Skeletal muscle cell (primary cell): Measurements from ENCODE around the gene FOXS1.
"Not testable (repeated sequence)": the region's sequence is repeated elsewhere in the genome, so short reads cannot be mapped to it uniquely, and the experiment has no call there.

ENCODE experiments used
- DNase-seq: peaks from one replicate; pipeline ENCODE4 v3.0.0-alpha.2; 2010; ENCODE audit warnings: low read depth
- H3K4me3 ChIP-seq: 2 replicates; pipeline ENCODE4 v1.5.1; 2011; ENCODE audit warnings: low read depth, mild to moderate bottlenecking, control low read depth, low read length, moderate library complexity

The FOXS1 gene

DNA sequence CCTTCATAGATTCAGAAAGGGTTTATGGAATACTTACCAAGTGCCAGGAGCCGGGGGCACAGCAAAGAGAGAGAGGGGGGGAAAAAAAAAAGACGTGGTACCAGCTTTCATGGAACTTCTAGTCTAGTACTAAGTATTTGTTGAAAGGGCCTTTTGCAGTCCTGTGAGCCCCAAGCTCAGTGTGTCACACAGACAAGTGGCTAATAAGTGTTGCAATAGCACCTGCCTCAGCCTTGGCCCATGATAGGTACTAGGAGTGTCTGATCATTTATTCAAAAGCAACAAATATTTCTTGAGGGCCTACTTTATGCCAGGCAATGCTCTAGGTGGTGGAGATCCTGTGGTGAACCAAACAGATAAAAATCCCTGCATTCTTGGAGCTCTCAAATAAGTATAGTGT, 18.3 kb downstream of the FOXS1 start:
- DNase-seq: no peak
- no peak overlapping the region for H3K4me3 ChIP-seq

DNA sequence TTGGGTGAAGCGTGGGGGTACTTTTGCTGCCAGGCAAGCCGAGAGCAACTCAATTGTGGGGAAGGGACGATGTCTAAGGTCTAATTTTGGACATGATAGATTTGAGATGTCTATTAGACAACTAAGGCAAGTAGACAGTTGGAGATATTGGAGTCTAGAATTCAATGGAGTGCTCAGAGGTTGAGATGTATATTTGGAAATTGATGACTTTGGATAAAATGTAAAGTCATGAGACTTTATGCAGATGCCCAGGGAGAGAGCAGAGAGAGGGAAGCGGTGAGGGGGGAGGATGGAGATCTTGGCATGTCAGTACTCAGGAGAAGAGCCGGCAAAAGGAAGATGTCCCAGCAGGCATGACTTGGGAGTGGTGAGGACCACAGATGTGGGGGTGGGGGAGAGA, 19.3 kb downstream of the FOXS1 start:
- no peak overlapping the region for H3K4me3 ChIP-seq

DNA sequence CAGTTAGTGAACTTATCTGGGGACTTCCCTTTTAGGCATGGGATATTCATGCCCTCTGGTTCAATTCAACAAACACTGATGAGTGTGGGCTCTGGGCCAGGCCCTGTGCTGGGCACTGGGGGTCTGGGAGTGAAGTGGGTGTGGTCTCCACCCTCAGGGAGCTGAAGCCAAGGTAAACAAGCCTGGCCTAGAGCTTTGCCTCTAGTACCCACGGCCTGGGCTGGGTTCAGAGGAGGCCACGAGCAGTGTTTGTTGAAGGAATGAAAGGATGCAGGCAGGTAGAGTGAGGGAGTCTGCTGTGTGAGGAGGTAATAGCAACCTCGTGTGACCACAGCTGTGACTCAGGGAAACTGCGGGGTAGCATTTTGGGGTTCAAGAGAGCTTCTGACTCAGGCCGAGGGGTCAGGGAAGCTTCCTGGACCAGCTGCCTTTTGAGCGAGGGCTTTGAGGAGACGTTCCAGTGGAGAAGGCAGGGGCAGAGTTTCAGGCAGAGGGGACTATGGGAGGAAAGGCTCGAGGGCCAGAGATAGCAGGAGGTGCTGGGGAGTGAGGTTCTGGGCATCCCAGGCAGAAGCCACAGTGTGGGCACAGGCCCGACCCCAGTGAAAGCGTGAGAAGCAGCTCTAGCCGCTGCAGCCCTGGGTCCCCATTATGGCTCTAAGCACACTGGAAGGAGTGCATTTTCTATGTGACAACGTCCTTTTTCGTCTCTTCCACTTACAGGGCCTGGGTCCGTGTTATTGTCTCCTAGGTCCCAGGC, 20.7 kb downstream of the FOXS1 start:
- H3K4me3 ChIP-seq: no peak overlapping the region
- DNase-seq: no peak

More for the DNA sequence above, 19.3 kb downstream of the FOXS1 start:
- no peak for DNase-seq

GRCh38 chr20:31824125-31824485, 21.3 kb downstream of the FOXS1 start:
- DNase-seq: no peak
- H3K4me3 ChIP-seq: no peak overlapping the region

DNA sequence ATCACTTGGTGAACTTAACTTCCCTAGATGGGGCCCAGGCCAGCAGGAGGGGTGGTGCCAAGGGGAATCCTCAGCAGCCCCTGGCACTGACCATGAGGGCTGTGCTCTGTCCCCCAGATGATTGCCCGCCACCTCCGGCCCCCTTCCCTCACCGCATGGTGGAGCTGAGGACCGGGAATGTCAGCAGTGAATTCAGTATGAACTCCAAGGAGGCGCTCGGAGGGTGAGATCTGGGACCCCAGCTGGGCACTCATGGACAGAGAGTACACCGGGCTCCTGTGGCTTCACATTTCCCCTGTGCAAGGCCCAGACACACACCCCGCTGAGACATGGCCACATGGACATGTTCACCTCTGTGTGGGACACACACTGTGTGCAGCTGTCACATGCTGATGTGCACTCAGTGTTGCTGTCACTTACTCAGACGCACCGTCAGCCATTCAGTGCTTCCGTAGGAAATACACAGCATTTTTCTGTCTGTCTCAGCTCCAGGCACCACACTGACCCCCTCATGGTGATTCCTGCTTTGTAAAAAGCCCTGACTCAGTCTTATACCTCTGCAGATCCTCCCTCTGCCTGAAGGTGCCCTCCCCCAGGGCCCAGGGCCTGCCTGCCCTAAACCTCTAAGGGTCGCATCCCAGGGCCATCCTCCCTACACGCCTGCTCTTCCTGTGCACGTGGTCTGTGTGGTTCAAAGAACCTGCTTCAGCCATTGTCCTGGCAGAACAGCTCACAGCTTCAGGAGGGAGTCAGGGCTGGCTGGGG, 21.9 kb downstream of the FOXS1 start:
- DNase-seq: no peak
- H3K4me3 ChIP-seq: no peak overlapping the region

DNA sequence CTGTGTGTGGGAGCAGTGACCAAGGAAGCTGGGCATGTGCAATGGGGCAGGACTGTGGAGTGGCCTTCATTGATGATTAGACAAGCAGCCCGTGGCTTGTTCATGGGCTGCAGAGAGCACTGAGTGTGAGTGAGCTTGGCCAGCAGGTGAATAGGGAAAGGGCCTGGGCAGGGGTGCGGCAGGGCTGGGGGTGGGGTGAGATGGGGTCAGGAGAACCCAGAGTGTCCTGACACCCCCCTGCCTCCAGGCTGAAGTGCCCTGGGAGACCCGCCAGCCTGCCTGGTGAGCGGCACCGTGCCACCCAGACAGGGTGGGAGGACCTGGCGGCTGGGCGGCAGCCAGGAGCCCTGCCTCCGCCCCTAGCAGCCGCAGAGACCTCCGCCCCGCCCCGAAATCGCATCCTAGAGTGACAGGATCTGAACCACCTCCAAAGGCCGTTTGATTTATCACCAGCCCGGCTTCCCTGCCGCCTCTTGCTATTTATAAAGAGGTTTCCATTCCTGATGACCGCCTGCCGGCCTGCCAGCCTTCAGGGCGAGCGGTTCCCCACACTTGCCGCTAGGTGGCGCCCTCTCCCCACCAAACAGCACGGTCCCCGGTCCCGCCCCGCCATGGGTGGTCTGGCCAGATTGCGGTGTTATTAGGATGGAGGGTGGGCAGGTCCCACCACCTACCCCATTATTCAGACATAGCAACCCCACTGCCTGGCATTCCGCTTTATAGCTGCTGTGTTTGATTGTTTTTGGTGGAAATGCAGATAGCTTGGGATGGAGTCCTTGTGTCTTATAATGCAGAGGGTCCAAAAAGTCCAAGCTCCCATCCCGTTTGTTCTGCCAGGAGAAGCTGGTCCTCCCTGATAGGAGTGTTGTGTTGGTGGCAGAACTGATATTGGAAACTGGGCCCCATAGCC, 22.7 kb downstream of the FOXS1 start:
- no peak overlapping the region for H3K4me3 ChIP-seq
- DNase-seq: no peak

DNA sequence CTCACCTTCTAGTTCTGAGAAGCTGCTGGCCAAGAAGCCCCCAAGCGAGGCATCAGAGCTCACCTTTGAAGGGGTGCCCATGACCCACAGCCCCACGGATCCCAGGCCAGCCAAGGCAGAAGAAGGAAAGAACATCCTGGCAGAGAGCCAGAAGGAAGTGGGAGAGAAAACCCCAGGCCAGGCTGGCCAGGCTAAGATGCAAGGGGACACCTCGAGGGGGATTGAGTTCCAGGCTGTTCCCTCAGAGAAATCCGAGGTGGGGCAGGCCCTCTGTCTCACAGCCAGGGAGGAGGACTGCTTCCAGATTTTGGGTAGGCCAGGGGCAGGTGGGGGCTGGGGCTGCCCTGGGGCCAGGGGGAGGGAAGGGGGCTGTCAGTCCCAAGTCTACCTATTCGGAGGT, 24.0 kb downstream of the FOXS1 start:
- no peak for DNase-seq
- H3K4me3 ChIP-seq: no peak overlapping the region

DNA sequence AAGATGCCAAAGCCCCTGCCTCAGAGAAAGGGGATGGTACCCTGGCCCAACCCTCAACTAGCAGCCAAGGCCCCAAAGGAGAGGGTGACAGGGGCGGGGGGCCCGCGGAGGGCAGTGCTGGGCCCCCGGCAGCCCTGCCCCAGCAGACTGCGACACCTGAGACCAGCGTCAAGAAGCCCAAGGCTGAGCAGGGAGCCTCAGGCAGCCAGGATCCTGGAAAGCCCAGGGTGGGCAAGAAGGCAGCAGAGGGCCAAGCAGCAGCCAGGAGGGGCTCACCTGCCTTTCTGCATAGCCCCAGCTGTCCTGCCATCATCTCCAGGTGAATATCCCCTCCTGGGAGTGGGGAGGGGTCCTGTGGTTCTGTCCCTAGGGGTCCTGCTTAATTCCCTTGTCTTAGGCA, 25.2 kb downstream of the FOXS1 start:
- no peak overlapping the region for H3K4me3 ChIP-seq
- no peak for DNase-seq

DNA sequence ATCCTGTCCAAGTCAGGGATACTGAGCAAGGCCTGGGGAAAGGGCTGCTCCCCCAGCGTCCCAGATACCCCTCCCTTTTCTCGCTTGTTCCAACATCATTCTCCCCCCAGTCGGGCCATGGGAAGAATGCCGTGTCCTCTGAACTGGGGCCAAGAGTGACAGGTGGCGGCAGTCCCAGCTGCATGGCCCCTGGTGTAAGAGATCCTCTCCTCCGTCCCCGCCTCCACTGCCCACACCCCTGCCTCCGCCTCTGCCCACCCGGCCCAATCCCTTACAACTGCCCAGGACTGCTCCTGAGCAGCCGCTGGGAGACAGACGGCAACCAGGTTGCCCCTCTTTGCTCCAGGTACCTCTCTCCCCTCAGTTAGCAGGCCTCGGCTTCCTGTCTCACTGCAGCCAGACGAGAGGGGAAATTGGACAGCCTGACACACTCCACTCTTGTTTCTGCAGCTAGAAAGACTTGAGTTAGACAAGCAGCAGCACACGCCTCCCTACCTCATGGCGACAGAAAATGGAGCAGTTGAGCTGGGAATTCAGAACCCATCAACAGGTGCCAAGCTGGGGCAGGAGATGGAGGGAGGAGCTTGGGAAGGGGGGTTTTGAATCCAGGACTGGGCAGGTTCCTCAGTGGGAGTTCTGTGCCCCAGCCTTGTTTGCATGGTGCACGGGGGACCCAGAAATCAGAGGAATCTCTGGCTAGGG, 26.2 kb downstream of the FOXS1 start, which contains the start of gene MYLK2:
Gene MYLK2, plus strand, starts transcription at position 274 of the 702 bp plus-strand sequence. Its CDS starts 225 bp downstream, at position 499.
- H3K4me3 ChIP-seq: no peak within 1 kb of the TSS
- no peak for DNase-seq

DNA sequence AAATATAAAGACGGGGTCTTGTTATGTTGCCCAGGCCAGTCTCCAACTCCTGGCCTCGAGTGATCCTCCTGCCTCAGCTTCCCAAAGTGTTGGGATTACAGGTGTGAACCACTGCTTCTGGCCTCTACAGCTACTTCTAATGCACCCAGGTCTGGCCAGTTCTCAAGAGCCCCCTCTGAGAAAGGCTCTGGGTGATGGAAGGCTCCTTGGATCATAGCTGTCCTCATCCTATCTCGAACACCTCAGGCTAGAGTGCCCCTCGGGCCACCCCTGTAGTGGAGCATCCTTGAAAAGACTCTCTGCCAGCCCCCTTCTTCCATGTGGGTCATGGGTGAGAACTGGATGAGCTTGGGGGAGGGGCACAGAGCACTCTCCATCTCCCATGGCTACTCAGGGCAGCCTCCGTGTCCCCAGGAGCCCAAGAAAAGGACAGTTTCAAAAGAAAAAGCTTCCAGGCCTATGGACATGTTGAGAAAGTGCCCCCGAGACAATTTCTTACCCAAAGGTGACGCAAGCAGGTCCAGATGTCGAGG, 27.0 kb downstream of the FOXS1 start:
- no peak for DNase-seq
- H3K4me3 ChIP-seq: no peak overlapping the region

GRCh38 chr20:31817461-31817860, 27.9 kb downstream of the FOXS1 start:
- DNase-seq: no peak
- no peak overlapping the region for H3K4me3 ChIP-seq

GRCh38 chr20:31816221-31816620, 29.2 kb downstream of the FOXS1 start:
- DNase-seq: no peak
- H3K4me3 ChIP-seq: no peak overlapping the region

- no peak overlapping the region for H3K4me3 ChIP-seq
- no peak for DNase-seq
These were observed 29.8 kb downstream of the FOXS1 start for GRCh38 chr20:31815408-31816188.

DNA sequence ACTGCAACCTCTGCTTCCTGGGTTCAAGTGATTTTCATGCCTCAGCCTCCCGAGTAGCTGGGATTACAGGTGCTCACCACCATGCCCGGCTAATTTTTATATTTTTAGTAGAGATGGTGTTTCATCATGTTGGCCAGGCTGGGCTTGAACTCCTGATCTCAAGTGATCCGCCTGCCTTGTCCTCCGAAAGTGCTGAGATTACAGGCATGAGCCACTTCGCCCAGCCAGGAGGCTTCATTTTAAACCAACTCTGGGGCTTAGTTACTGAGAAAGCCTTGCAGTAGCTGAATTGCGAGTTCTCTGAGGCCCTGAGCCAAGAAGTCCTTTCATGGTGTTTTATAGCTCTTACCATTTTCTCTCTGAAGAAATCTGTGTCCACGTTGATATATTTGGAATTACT, 31.3 kb downstream of the FOXS1 start:
- H3K4me3 ChIP-seq, DNase-seq: not testable (repeated sequence)

GRCh38 chr20:31813611-31814010, 31.8 kb downstream of the FOXS1 start:
- no peak for DNase-seq
- no peak overlapping the region for H3K4me3 ChIP-seq

DNA sequence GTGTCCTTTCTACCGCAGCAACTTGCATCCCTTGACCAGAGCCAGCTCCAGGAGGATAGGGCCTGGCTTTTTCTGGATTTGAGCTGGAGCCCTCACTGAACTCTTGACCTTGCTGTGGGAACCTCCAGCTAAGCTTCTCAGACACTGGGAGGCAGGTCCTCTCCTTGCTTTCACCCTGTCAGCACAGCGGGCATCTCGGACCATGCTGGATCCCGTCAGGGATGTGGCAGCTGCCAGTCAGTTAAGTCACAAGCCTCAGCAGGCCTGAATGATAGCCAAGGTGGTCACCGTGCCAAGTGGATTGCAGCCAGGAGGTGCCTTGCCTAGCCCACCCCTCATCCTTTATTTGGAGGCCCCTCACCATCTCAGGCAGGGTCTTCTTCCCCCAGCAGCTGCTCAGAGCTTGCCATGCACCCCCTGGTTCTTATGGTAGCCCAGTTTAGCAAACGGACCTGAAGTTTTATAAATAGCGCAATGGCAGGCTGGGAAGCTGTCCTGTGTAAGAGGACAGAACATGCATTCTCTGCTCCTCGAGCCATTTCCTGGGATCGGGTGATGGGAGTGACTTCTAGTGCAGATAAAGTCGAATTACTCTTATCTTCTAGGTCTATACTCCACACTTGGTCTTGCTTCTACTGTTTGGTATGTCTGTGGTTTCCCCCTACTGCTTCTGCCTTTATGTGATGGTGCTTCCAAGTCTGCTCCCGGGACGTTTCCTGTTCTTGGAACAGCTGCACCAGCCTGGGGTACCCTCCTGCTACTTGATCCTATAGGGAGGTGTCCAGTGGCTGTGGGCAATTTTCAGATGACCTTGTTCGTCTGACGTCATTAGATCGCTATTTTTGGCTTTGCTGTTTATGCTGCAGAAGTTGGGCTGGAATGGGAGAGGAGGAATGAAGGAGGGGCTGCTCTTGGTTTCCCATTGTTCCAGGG, 33.3 kb downstream of the FOXS1 start:
- peak; percentile 71 for DNase-seq
- H3K4me3 ChIP-seq: no peak overlapping the region

DNA sequence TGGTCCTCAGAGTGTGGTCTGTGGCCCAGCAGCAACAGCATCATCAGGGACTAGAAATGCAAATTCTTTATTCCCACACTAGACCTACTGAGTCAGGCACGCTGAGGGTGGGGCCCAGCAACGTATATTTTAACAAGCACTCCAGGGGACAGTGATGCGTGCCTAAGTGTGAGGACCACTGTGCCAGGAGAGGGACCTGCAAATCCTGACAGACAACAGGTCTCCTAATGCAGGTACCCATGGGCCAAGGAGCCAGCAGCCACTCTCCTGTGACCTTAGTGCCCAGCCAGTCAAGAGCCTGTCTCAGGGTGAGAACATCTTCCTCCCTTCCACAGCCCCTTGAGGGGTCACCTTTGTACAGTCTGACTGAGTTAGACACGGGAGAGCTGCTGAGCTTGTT, 34.2 kb downstream of the FOXS1 start:
- no peak overlapping the region for H3K4me3 ChIP-seq
- DNase-seq: no peak
